Limb (tissue), 2 donors: ENCODE data around the gene CCDC97.

Experiments used
- DNase-seq, 2 donors: peaks; one replicate each; pipeline ENCODE4 v3.0.0-alpha.2; 2016; ENCODE audit errors: extremely low spot score in 2 of 2

Gene CCDC97

DNA sequence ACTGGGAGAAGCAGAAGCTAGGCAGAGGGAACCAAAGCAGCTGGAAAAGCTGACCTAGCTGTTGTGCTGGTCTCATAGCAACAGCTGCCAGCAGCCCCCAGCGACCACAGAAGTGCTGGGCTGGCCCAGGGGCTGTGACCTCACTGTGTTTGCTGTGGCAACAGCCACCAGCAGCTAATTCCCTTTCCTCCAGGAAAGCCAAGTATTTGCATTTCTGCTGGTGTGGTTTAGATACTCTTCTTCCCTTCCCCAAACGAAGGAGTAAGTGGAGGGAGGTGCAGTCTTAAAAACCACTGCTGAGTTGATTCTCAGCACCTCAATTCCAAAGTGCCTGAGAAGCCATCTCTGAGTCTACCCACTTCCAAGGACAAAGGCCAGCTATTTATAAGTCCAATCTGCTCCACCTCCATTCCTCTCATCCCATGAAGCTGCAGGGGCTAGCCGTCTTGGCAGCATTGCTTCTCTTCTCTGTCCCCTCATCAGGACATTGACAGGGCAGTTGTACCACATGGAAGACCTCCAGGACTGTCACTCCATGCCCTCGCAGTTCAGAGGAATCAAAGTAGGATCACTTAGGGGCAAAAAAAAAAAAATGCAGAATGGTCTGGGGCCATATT lies 11.5 kb upstream of the CCDC97 start:
- peak; percentile 75 to 86 for DNase-seq

DNA sequence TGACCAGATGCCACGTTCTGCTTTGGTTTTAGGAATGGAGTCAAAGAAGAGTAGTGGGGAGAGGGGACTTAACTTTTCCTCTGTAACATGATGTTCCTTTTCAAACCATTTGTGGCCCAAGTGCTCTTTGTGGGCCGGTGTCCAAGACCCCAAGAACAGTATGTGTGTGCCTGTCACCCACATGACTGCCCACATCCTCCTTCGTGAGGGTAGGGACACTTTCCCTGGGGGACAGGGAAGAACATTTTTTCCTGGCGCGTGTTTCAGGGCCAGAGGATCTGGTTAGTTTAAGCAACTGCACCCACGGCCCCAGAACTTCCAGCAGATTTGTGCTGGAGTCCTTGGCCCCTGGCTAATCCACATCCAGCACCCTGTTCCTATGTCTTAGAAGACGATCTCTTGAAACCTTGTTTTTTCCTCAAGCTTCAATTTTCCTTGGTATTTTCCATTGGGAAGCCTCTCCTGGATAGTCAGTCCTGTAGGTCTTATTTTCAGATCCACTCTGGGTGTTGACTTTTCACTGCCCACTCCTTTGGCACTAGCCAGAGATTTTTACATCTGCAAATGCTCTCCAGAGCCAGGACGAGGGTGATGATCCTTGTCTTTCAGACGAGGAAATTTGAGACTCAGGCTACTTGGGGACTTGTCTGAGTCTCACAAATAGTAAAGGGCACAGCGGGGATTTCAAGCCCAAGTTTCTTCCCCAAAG lies 10.8 kb upstream of the CCDC97 start:
- no peak for DNase-seq

DNA sequence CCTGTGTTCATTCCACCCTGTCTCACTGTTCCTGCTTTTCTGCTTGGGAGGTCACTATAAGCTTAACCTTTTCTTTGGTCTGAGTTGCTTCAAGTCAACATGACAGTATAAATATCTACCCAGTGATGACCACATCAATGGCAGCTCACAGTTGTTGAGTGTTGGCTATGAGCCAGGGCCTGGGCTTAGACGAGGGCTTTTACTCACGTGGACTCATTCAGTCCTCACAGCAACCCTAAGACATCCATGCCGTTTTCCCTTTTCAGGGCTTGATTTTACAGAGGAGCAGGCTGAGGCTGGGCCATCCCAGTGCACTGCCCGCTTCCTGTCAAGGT lies 10.2 kb upstream of the CCDC97 start:
- peak in 1 of 2 donors; percentile 53 for DNase-seq

- no peak for DNase-seq
These were observed 9.4 kb upstream of the CCDC97 start for GRCh38 chr19:41300555-41300954.

GRCh38 chr19:41302624-41303351 lies 7.2 kb upstream of the CCDC97 start:
- DNase-seq: no peak

GRCh38 chr19:41303954-41304353 lies 6.0 kb upstream of the CCDC97 start:
- no peak for DNase-seq

- no peak for DNase-seq
These were observed 5.1 kb upstream of the CCDC97 start for GRCh38 chr19:41304706-41305483.

DNA sequence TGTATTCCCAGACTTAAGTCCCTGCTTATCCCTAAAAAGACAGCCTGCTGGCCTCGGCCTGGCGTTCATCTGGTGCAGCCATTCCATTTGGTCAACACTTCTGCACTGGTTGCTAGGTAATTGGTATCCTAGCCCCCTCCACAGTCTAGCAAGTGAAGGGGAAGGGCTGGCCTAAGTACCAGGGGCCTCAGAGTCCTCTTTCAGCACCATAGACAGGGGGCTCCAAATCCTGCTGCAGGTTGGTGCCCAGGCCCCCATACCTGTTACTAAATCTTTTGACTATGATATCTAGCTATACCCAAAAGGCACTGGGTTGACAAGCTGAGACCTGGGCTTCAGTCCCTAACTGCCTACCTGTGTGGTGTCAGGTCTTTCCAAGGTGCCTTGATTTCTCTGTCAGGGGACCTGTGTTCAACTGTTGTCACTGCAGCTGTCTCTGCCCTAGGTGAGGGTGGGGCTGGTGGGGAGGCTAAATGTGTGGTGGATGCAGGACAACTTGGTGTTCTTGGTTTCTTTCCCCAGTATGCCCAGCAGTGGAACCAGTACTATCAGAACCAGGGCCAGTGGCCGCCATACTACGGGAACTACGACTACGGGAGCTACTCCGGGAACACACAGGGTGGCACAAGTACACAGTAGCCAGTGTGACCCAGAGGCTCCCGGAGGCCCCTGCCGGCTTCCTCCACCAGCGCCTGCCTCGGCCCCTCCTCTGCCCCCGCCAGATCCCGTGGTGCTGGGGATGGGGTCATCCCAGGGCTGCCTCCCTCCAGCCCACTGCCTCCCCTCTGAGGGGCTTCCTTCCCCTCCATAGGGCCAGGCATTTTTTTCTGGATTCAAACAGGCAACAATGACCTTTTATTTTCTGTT lies 3.8 kb upstream of the CCDC97 start:
- DNase-seq: no peak

DNA sequence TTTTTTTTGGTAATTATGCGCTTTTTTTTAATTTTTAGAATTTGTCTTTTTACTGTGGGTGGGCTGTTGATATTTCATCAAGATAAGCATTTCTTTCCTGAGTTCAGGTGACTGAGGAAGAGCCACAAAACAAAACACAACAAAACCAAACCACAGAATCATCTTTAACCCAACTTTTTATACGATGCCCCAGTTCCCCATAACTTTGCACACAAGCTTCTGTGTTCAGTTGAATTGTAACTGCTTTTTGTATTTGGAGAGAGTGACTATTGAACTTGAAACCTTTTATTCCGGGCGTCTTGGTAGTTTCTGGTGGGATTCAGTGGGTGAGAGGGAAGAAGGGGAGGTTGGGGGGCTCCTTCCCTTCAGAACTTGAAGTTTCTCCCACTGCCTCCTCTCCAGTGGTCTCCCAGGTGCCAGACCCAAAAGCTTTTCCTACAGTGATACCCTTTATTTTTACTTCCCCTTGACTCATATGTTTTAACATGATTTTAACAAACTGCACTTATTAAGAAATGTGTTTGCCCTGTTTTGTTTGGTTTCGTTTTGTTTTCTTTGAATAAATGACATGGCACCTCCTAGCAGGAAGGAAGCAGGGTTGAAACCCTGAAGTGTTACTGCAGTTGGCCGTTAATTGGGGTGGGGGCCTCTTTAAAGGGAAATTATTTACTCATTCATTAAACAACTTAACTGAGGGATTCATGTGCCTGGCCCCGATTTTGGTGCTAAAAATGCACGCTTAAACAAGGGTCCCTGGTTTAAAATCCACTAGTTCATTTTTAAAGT lies 2.7 kb upstream of the CCDC97 start:
- DNase-seq: no peak

DNA sequence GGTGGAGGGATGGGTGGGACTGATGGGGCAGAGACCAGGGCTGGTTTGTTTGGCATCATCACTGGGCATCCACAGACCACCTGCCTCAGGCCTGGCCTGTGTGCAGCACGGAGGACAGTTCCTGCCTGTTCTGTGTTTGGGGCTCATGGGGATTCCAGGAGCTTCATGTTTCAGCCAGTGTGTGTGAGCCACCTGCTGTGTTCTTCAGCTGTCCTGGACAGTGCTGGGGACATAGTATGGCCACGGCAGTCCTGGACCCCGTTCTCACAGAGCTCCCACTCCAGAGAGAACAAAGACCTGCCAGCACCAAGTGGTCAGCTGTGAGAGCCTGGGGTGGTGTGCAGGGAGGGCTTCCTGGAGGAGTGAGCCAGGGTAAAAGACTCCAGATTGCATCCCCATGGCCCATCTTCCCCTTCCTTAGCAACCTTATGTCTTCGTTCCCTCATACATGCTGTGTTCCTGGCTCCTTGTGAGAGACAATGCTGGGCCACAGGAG lies 2.0 kb upstream of the CCDC97 start:
- DNase-seq: no peak

GRCh38 chr19:41308450-41309179 lies 1.4 kb upstream of the CCDC97 start:
- DNase-seq: peak; percentile 84 to 93

GRCh38 chr19:41309180-41310032 lies 566 bp upstream of the CCDC97 start:
- DNase-seq: no peak

DNA sequence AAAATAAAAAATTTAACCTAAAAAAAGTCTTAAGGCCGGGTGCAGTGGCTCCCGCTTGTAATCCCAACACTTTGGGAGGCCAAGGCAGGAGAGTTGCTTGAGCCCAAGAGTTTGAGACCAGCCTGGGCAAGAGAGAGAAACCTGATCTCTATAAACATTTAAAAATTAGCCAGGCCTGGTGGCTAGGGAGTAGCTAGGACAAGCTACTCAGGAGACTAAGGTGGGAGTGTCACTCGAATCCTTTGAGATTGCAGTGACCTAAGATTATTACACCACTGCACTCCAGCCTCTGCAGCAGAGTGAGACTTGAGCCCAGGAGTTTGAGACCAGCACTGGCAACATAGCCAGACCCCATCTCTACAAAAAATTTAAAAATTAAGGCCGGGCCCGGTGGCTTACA lies 1.1 kb downstream of the CCDC97 start:
- DNase-seq: no peak

DNA sequence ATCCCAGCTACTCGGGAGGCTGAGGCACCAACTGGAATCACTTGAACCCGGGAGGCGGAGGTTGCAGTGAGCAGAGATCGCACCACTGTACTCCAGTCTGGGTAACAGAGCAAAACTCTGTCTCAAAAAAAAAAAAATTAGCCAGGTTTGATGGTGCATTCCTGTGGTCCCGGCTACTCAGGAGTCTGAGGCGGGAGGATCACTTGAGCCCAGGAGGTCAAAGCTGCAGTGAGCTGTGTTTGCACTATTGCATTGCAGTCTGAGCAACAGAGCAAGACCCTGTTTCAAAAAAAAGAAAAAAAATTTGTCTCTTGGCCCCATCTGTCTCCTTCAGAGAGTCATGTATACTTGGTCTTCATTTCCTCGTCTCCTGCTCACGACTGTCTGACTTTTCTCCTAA lies 1.6 kb downstream of the CCDC97 start:
- no peak for DNase-seq

- no peak for DNase-seq
These were observed 6.4 kb downstream of the CCDC97 start for GRCh38 chr19:41316306-41316920.

- DNase-seq: no peak
These were observed 8.9 kb downstream of the CCDC97 start for GRCh38 chr19:41318696-41319499.

DNA sequence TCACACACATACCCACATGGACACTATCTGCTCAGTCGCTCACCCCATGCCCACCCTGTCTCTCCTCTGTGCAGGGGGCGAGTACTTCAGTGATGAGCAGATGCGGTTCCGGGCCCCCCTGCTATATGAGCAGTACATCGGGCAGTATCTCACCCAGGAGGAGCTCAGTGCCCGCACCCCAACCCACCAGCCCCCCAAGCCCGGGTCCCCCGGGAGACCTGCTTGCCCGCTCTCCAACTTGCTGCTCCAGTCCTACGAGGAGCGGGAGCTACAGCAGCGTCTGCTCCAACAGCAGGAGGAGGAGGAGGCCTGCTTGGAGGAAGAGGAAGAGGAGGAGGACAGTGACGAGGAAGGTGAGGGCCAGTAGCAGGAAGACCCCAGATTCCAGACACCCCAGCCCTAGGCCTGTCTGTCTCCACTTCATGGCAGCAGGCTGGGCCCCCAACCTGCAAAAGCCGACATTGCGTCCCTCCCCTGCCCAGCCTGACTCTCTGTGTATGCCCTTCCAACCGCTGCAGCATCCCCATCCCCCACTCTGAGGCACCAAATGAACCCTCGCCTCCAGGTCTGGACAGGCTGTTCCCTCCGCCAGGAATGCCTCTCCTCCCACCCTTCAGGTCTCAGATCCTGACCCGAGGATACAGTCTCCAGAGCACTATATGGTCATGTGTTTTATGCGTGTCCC lies 9.7 kb downstream of the CCDC97 start:
- no peak for DNase-seq
